Measurements from ENCODE around the gene SHB. TPM values are rescaled to one million over a fixed set of nuclear protein-coding genes. Genes with fewer than 3 reads are reported as not detected.

Gene SHB
- polyA plus RNA-seq, 4 donors: 14.8 to 24.6 (median 15.7) TPM

DNA sequence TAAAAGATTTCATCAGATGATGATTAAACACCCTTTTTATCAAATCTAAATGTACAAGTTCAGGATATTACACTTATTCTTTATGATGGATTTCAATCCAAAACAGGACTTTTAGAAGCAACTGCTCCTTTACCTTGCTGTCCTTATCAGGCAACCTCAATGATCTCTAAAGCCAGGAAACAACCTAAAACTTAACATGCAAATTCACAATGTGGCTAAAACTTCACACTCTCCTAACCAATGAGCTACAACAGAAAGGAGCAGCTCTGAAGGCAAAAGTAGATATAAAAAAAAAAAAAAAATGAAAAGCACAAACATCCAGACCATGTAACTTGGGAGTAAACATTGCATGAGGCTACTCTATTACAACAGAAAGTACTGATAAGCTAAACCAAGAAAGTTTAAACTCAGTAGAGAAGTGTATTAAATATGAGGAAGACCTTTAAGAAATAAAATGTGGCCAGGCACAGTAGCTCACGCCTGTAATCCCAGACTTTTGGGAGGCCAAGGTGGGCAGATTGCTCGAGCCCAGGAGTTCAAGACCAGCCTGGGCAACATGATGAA is 188.0 kb downstream of the SHB start:
- no peak for DNase-seq (ENCODE audit: low read depth in 4 of 4, low spot score in 3 of 4)

DNA sequence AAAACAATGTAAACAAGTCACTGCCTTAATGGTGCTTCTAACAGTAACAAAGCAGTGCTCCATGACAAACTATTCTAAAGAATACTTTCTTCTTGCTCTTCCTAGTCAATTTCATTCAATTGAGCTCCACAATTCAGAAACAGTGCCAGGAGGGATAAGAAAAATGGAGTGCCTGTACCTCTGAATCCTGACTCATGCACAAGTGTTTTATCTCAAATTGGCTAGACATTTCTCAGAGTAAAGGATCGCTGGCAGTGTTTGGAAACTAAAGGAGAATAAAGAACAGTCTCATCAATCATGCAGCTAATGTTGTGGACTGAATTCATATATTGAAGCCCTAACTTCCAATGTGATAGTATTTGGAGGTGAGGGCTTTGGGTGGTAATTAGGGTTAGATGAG is 192.7 kb downstream of the SHB start:
- DNase-seq (ENCODE audit: low read depth in 4 of 4, low spot score in 3 of 4): no peak

DNA sequence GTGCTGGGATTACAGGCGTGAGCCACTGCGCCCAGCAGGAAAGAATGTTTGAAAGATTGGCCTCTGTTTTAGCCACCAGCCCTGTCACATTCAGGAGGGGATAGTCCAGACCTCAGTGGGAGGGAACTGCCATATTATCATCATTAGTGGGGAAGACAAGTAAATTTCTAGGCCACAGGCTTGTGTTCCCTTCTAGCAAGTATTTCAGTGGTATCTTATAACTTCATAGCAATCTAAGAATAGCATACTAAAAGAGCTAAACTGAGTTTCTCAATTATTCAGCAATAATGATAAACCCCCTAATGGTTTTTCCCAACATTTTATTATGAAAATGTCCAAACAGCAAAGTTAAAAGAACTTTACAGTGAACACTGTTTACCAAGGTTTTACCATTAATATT is 195.1 kb downstream of the SHB start:
- no peak for DNase-seq (ENCODE audit: low read depth in 4 of 4, low spot score in 3 of 4)

DNA sequence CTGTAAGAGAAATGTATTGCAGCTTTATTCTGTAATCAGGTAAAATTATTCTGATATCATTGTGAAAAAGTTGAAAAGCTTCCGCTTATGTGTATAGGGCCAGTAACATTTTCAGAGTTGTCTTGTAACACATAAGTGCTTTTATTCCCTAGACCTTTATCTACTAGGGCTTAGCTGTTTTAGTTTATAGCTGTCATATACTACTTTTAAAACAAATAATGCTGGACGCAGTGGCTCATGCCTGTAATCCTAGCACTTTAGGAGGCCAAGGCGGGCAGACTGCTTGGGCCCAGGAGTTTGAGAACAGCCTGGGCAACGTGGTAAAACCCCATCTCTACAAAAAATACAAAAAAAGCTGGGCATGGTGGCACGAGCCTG is 198.2 kb downstream of the SHB start:
- DNase-seq (ENCODE audit: low read depth in 4 of 4, low spot score in 3 of 4): no peak

DNA sequence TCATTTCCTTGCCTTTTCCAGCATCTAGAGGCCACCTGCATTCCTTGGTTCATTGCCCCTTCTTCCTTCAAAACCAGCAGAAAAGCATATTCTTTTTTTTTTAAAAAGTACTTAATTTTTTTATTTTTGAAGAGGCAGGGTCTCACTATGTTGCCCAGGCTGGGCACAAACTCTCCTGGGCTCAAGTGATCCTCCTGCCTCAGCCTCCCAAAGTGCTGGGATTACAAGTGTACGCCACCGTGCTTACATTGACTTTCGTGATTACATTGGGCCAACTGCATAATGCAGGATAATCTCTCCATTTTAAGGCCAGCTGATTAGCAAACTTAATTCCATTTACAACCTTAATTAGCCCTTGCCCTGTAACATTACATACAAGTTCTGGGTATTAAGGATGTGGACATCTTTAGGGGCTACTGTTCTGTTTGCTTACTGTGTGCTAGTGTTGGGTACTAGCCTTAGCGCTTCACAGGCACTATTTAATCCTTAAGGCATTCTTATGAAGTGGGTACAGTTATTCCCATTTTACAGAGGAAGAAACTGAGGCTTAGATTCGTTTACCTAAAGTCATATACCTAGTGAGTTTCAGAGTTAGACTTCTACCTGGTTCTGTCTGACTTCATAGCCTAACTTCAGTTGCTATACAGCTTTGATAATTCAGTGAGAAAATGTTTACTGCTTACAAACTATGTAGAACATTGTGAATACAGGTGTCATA is 198.8 kb downstream of the SHB start:
- DNase-seq (ENCODE audit: low read depth in 4 of 4, low spot score in 3 of 4): no peak

Other genes starting within 250 kb of the SHB start
- 10 to 100 TPM; 14.2 to 20.3 (median 15.0) TPM for gene SLC25A51, start 165.1 kb downstream of the SHB start, polyA plus RNA-seq (ENCODE audit: insufficient read length in 4 of 4)

All from right renal pelvis (tissue), 4 donors.